SK-N-SH (cell line): ENCODE measurements around the gene MACROD2. TPM values are rescaled to one million over a fixed set of nuclear protein-coding genes. Genes with fewer than 3 reads are reported as not detected.

Experiments used
- CTCF ChIA-PET: fragments of 300-600, 350-600 bp; formaldehyde crosslinking; extraction: SDS; loops from one replicate; lab custom pipeline; 2021; lab: Yijun Ruan, JAX
- POLR2A ChIA-PET: fragments of 350-600 bp; sonication (Branson Sonifier 250); formaldehyde crosslinking; extraction: SDS; loops from one replicate; lab custom pipeline; 2020; ENCODE audit warnings: antibody characterized with exemption, inconsistent platforms; lab: Yijun Ruan, JAX
- DNase-seq: peaks from one replicate; pipeline ENCODE4 v3.0.0; 2012
- H2AFZ ChIP-seq: fragments of 200-600 bp; sonication (generic); 2 replicates; pipeline ENCODE4 v1.8.1; 2016; ENCODE audit warnings: antibody characterized with exemption, mild to moderate bottlenecking, low read depth
- H3F3A ChIP-seq: fragments of 200-600 bp; sonication (generic); replicated peaks from 2 replicates; pipeline ENCODE3; 2016; ENCODE audit warnings: antibody characterized with exemption, mild to moderate bottlenecking; ENCODE audit not compliant: insufficient read depth
- H3K27ac ChIP-seq, 2 experiments: fragments of 200-500 bp in 1 of 2; fragments of 200-600 bp in 1 of 2; sonication (Bioruptor generic) in 1 of 2; sonication (generic), shearing (Covaris generic) in 1 of 2; 2 replicates each; pipeline versions ENCODE4 v1.5.1 to v1.6.1; 2014 to 2016; ENCODE audit warnings: low read depth in 2 of 2, inconsistent platforms in 1 of 2, low read length in 1 of 2, mild to moderate bottlenecking in 1 of 2, mixed read lengths in 1 of 2
- H3K27me3 ChIP-seq: fragments of 200-600 bp; sonication (generic), shearing (Covaris generic); 2 replicates; pipeline ENCODE4 v1.6.1; 2016; ENCODE audit warnings: mixed run types; ENCODE audit not compliant: insufficient read depth
- H3K36me3 ChIP-seq, 2 experiments: fragments of 200-500 bp in 1 of 2; fragments of 200-600 bp in 1 of 2; sonication (Bioruptor generic) in 1 of 2; sonication (generic) in 1 of 2; replicated peaks in 1 of 2; 2 replicates each; pipeline versions ENCODE3 to v1.5.1; 2014 to 2016; ENCODE audit warnings: low read length in 1 of 2, mild to moderate bottlenecking in 1 of 2; ENCODE audit not compliant: insufficient read depth in 2 of 2, control insufficient read depth in 1 of 2
- H3K4me1 ChIP-seq, 2 experiments: fragments of 200-500 bp in 1 of 2; fragments of 200-600 bp in 1 of 2; sonication (Bioruptor generic) in 1 of 2; sonication (generic), shearing (Covaris generic) in 1 of 2; 2 replicates each; pipeline versions ENCODE4 v1.5.1 to v1.6.1; 2014 to 2016; ENCODE audit warnings: low read depth in 1 of 2, low read length in 1 of 2, mixed run types in 1 of 2; ENCODE audit not compliant: insufficient read depth in 2 of 2, control insufficient read depth in 1 of 2
- H3K4me2 ChIP-seq: fragments of 200-600 bp; sonication (generic), shearing (Covaris generic); 2 replicates; pipeline ENCODE4 v1.6.1; 2017; ENCODE audit warnings: mixed run types
- H3K4me3 ChIP-seq, 2 experiments: fragments of 200-500 bp in 1 of 2; fragments of 200-600 bp in 1 of 2; sonication (Bioruptor generic) in 1 of 2; sonication (generic), shearing (Covaris generic) in 1 of 2; 2 replicates each; pipeline versions ENCODE4 v1.5.1 to v1.8.1; 2014 to 2016; ENCODE audit warnings: low read depth in 2 of 2, inconsistent platforms in 1 of 2, low read length in 1 of 2, mild to moderate bottlenecking in 1 of 2, mixed read lengths in 1 of 2, moderate library complexity in 1 of 2
- H3K79me2 ChIP-seq: fragments of 200-600 bp; sonication (generic); 2 replicates; pipeline ENCODE4 v1.8.1; 2017; ENCODE audit warnings: mild to moderate bottlenecking; ENCODE audit not compliant: insufficient read depth
- H3K9ac ChIP-seq: fragments of 200-600 bp; sonication (generic); 2 replicates; pipeline ENCODE4 v1.6.1; 2017; ENCODE audit warnings: mixed run types
- H3K9me2 ChIP-seq: fragments of 200-600 bp; sonication (generic); 2 replicates; pipeline ENCODE4 v1.6.1; 2017; ENCODE audit warnings: mixed run types
- H3K9me3 ChIP-seq: fragments of 200-600 bp; sonication (generic); 2 replicates; pipeline ENCODE4 v1.6.1; 2017; ENCODE audit warnings: mixed run types, mild to moderate bottlenecking, moderate library complexity
- H4K20me1 ChIP-seq: fragments of 200-600 bp; sonication (generic); 2 replicates; pipeline ENCODE4 v1.6.1; 2017; ENCODE audit warnings: mild to moderate bottlenecking, mixed run types; ENCODE audit not compliant: insufficient read depth
- FOXJ3 ChIP-seq: sonication (generic); formaldehyde crosslinking; IDR thresholded peaks from 2 replicates; pipeline ENCODE4 v1.5.1; 2020; ENCODE audit warnings: mild to moderate bottlenecking, missing genetic modification reagents
- FOXM1 ChIP-seq: IDR thresholded peaks from 2 replicates; pipeline ENCODE4 v1.4.0; 2012; ENCODE audit warnings: low read depth, mild to moderate bottlenecking
- GABPA ChIP-seq: IDR thresholded peaks from 2 replicates; pipeline ENCODE4 v1.4.0; 2012; ENCODE audit warnings: low read depth, mild to moderate bottlenecking
- NFIC ChIP-seq: IDR thresholded peaks from 2 replicates; pipeline ENCODE4 v1.4.0; 2012; ENCODE audit warnings: borderline replicate concordance
- RAD21 ChIP-seq: IDR thresholded peaks from 2 replicates; pipeline ENCODE4 v1.6.1; 2012; ENCODE audit warnings: mild to moderate bottlenecking, low read length
- RCOR1 ChIP-seq: fragments of 150-350 bp; IDR thresholded peaks from 2 replicates; pipeline ENCODE4 v1.6.1; 2017; ENCODE audit warnings: antibody characterized with exemption, low read length
- SIN3A ChIP-seq: IDR thresholded peaks from 2 replicates; pipeline ENCODE4 v1.6.1; 2012; ENCODE audit warnings: low read depth, mild to moderate bottlenecking, low read length, moderate library complexity, borderline replicate concordance
- TAF1 ChIP-seq: IDR thresholded peaks from 2 replicates; pipeline ENCODE4 v1.6.1; 2012; ENCODE audit warnings: low read depth, mild to moderate bottlenecking, low read length, moderate library complexity, borderline replicate concordance
- TEAD4 ChIP-seq: IDR thresholded peaks from 2 replicates; pipeline ENCODE4 v1.4.0; 2012; ENCODE audit warnings: mild to moderate bottlenecking, borderline replicate concordance; ENCODE audit not compliant: insufficient read depth
- ZBTB33 ChIP-seq: IDR thresholded peaks from 2 replicates; pipeline ENCODE4 v1.4.0; 2012; ENCODE audit warnings: low read depth, borderline replicate concordance
- WGBS: methylation state at CpG from one replicate; pipeline ENCODE4 v1.1.6; 2017; ENCODE audit warnings: low lambda C conversion rate; 5-methylcytosine and 5-hydroxymethylcytosine counted together
- polyA plus RNA-seq, 3 experiments: library from polyadenylated mRNA; depleted of rRNA; stranded (reverse); fragments of >200 nt; gene quantifications; 2 replicates each; pipeline ENCODE4 v1.2.3, GENCODE V29; 2012
- TF ChIP-seq, protein P1 (sequence below): IDR thresholded peaks from 2 replicates; pipeline ENCODE4 v1.6.1; 2012; ENCODE audit warnings: mild to moderate bottlenecking, low read depth, low read length, moderate library complexity
- TF ChIP-seq, protein P2 (sequence below): fragments of 150-350 bp; IDR thresholded peaks from 2 replicates; pipeline ENCODE4 v1.6.1; 2016; ENCODE audit warnings: mild to moderate bottlenecking, low read depth, low read length

MACROD2 gene
- polyA plus RNA-seq, 1 of the 3 experiments (the other 2 are of a cell fraction), result 0.33 TPM

DNA sequence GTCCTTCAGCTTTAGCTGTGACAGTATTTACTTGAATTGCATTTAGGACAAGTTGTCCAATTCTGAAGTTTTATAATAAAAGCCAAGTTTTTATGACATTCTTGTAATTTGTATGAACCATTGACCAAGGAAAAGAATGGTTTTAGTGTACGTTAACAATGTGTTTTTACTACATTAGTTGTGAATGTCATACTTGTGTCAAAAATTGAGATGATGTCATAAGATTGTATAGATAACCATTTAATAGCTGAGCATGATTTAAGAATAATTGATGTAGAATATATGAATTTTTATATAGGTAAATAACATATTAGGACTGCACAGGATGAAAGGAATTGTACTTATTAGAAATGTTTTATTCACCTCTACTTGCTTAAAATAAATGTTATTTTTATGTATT, 102.9 kb downstream of the MACROD2 start:
- Histone ChIP-seq H3K36me3 (no peaks in the 10 kb centered on the region), H3K27ac (no peak overlapping the region), H3K9ac (no peak overlapping the region), H3K4me1 (no peaks in the 10 kb centered on the region), H3K9me3 (no peaks in the 10 kb centered on the region)
- POLR2A ChIA-PET, result no interaction called here
- DNase-seq, result no peak
- TF ChIP-seq RAD21 (no peak), RCOR1 (no peak), TEAD4 (no peak), FOXM1 (no peak), NFIC (no peak), SIN3A (no peak), ZBTB33 (no peak), TAF1 (no peak), GABPA (no peak), FOXJ3 (CRISPR knock-in tag) (no peak)
- TF ChIP-seq, protein P1, sequence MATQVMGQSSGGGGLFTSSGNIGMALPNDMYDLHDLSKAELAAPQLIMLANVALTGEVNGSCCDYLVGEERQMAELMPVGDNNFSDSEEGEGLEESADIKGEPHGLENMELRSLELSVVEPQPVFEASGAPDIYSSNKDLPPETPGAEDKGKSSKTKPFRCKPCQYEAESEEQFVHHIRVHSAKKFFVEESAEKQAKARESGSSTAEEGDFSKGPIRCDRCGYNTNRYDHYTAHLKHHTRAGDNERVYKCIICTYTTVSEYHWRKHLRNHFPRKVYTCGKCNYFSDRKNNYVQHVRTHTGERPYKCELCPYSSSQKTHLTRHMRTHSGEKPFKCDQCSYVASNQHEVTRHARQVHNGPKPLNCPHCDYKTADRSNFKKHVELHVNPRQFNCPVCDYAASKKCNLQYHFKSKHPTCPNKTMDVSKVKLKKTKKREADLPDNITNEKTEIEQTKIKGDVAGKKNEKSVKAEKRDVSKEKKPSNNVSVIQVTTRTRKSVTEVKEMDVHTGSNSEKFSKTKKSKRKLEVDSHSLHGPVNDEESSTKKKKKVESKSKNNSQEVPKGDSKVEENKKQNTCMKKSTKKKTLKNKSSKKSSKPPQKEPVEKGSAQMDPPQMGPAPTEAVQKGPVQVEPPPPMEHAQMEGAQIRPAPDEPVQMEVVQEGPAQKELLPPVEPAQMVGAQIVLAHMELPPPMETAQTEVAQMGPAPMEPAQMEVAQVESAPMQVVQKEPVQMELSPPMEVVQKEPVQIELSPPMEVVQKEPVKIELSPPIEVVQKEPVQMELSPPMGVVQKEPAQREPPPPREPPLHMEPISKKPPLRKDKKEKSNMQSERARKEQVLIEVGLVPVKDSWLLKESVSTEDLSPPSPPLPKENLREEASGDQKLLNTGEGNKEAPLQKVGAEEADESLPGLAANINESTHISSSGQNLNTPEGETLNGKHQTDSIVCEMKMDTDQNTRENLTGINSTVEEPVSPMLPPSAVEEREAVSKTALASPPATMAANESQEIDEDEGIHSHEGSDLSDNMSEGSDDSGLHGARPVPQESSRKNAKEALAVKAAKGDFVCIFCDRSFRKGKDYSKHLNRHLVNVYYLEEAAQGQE, result no peak
- TF ChIP-seq, protein P2, sequence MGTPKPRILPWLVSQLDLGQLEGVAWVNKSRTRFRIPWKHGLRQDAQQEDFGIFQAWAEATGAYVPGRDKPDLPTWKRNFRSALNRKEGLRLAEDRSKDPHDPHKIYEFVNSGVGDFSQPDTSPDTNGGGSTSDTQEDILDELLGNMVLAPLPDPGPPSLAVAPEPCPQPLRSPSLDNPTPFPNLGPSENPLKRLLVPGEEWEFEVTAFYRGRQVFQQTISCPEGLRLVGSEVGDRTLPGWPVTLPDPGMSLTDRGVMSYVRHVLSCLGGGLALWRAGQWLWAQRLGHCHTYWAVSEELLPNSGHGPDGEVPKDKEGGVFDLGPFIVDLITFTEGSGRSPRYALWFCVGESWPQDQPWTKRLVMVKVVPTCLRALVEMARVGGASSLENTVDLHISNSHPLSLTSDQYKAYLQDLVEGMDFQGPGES, result no peak
- TF ChIP-seq, all 33 proteins: peak for 0
- CTCF ChIA-PET, result no interaction called here
- Histone ChIP-seq H3K27me3 (no peaks in the 10 kb centered on the region), H3K4me2 (no peak overlapping the region), H4K20me1 (no peaks in the 10 kb centered on the region), H3K9me2 (no peaks in the 10 kb centered on the region), H3F3A (no peaks in the 10 kb centered on the region), H3K4me3 (no peak overlapping the region), H3K79me2 (no peaks in the 10 kb centered on the region), H2AFZ (no peak overlapping the region)
- WGBS, result 35% methylated on average over 1 of the region's 1 CpG
